ENCODE measurements around the gene KIF25. TPM values are rescaled to one million over a fixed set of nuclear protein-coding genes. Genes with fewer than 3 reads are reported as not detected.

The KIF25 gene
- total RNA-seq, 1 donor from 2014 or later: not detected

- H3K27ac Mint-ChIP-seq (ENCODE audit: unreplicated experiment): no peak overlapping the region
- H3K4me3 Mint-ChIP-seq (ENCODE audit: unreplicated experiment): no peak overlapping the region
- peaks cover 2% of the 10 kb centered on the region for H3K27me3 Mint-ChIP-seq (ENCODE audit: unreplicated experiment)
- no peak for DNase-seq (ENCODE audit: low spot score)
- no peaks in the 10 kb centered on the region for H3K36me3 Mint-ChIP-seq (ENCODE audit: low read depth, unreplicated experiment)
- H3K9me3 Mint-ChIP-seq (ENCODE audit: unreplicated experiment): no peaks in the 10 kb centered on the region
- TF ChIP-seq, protein P1, sequence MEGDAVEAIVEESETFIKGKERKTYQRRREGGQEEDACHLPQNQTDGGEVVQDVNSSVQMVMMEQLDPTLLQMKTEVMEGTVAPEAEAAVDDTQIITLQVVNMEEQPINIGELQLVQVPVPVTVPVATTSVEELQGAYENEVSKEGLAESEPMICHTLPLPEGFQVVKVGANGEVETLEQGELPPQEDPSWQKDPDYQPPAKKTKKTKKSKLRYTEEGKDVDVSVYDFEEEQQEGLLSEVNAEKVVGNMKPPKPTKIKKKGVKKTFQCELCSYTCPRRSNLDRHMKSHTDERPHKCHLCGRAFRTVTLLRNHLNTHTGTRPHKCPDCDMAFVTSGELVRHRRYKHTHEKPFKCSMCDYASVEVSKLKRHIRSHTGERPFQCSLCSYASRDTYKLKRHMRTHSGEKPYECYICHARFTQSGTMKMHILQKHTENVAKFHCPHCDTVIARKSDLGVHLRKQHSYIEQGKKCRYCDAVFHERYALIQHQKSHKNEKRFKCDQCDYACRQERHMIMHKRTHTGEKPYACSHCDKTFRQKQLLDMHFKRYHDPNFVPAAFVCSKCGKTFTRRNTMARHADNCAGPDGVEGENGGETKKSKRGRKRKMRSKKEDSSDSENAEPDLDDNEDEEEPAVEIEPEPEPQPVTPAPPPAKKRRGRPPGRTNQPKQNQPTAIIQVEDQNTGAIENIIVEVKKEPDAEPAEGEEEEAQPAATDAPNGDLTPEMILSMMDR (IDR thresholded peaks at IDR 0.05; ENCODE audit: unreplicated experiment): no peak
- no peaks in the 10 kb centered on the region for H3K4me1 Mint-ChIP-seq (ENCODE audit: unreplicated experiment)
These were observed 18.2 kb downstream of the KIF25 start for GRCh38 chr6:168015482-168016175.

DNA sequence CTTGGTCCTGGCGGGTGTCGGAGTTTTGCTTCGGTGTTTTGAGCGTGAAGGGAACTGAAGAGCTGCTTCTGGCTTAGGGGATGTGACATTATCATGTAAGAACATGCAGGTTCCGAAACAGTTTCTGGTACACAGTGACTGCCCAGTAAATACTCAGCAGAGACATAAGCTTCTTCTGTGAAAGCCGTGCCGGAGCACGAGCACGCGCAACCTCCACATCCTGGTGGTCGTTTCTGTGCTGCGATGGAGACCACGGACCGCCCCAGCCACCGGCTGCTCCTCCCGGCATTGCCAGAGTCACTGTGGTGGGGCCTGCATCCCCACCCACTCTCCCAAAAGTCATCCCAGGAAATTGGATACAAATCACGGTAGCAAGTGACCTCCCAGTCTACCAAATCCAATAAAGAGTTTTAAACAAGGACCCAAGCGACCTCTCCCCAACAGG, 18.7 kb downstream of the KIF25 start:
- no peak overlapping the region for H3K4me3 Mint-ChIP-seq (ENCODE audit: unreplicated experiment)
- peaks cover 2% of the 10 kb centered on the region for H3K27me3 Mint-ChIP-seq (ENCODE audit: unreplicated experiment)
- TF ChIP-seq, protein P1 (IDR thresholded peaks at IDR 0.05; ENCODE audit: unreplicated experiment): no peak
- no peaks in the 10 kb centered on the region for H3K9me3 Mint-ChIP-seq (ENCODE audit: unreplicated experiment)
- H3K4me1 Mint-ChIP-seq (ENCODE audit: unreplicated experiment): no peaks in the 10 kb centered on the region
- no peak overlapping the region for H3K27ac Mint-ChIP-seq (ENCODE audit: unreplicated experiment)
- DNase-seq (ENCODE audit: low spot score): no peak
- H3K36me3 Mint-ChIP-seq (ENCODE audit: low read depth, unreplicated experiment): no peaks in the 10 kb centered on the region

GRCh38 chr6:168016721-168017525, 19.5 kb downstream of the KIF25 start:
- Mint-ChIP-seq H3K4me3 (ENCODE audit: unreplicated experiment) (no peak overlapping the region), H3K27ac (ENCODE audit: unreplicated experiment) (no peak overlapping the region), H3K27me3 (ENCODE audit: unreplicated experiment) (peaks cover 2% of the 10 kb centered on the region), H3K4me1 (ENCODE audit: unreplicated experiment) (no peaks in the 10 kb centered on the region), H3K9me3 (ENCODE audit: unreplicated experiment) (no peaks in the 10 kb centered on the region), H3K36me3 (ENCODE audit: low read depth, unreplicated experiment) (no peaks in the 10 kb centered on the region)
- TF ChIP-seq, protein P1 (IDR thresholded peaks at IDR 0.05; ENCODE audit: unreplicated experiment): no peak
- DNase-seq (ENCODE audit: low spot score): no peak

- Mint-ChIP-seq H3K4me3 (ENCODE audit: unreplicated experiment) (no peak overlapping the region), H3K27me3 (ENCODE audit: unreplicated experiment) (peaks cover 2% of the 10 kb centered on the region), H3K9me3 (ENCODE audit: unreplicated experiment) (no peaks in the 10 kb centered on the region), H3K4me1 (ENCODE audit: unreplicated experiment) (no peaks in the 10 kb centered on the region), H3K27ac (ENCODE audit: unreplicated experiment) (no peak overlapping the region), H3K36me3 (ENCODE audit: low read depth, unreplicated experiment) (no peaks in the 10 kb centered on the region)
- DNase-seq (ENCODE audit: low spot score): no peak
- TF ChIP-seq, protein P1 (IDR thresholded peaks at IDR 0.05; ENCODE audit: unreplicated experiment): no peak
These were observed 20.2 kb downstream of the KIF25 start for GRCh38 chr6:168017629-168018028.

- Mint-ChIP-seq H3K27ac (ENCODE audit: unreplicated experiment) (no peak overlapping the region), H3K4me3 (ENCODE audit: unreplicated experiment) (no peak overlapping the region), H3K4me1 (ENCODE audit: unreplicated experiment) (no peaks in the 10 kb centered on the region), H3K36me3 (ENCODE audit: low read depth, unreplicated experiment) (no peaks in the 10 kb centered on the region), H3K27me3 (ENCODE audit: unreplicated experiment) (peaks cover 2% of the 10 kb centered on the region), H3K9me3 (ENCODE audit: unreplicated experiment) (no peaks in the 10 kb centered on the region)
- DNase-seq (ENCODE audit: low spot score): no peak
- TF ChIP-seq, protein P1 (IDR thresholded peaks at IDR 0.05; ENCODE audit: unreplicated experiment): no peak
These were observed 21.2 kb downstream of the KIF25 start for GRCh38 chr6:168018664-168019063.

Measured in endothelial cell (in vitro differentiated cells).